H9 (cell line): ENCODE results near the gene EXOC1L. TPM values are rescaled to one million over a fixed set of nuclear protein-coding genes. Genes with fewer than 3 reads are reported as not detected.

Experiments used
- DNase-seq: peaks from one replicate; pipeline ENCODE4 v3.0.0-alpha.2; 2017
- H2AFZ ChIP-seq: one replicate; pipeline ENCODE4 v1.6.1; 2013; ENCODE audit warnings: mild to moderate bottlenecking, low read length, control low read depth, moderate library complexity
- H2AK5ac ChIP-seq: 2 replicates; pipeline ENCODE4 v1.6.1; 2013; ENCODE audit warnings: low read length, control low read depth, mixed read lengths; ENCODE audit not compliant: insufficient read length
- H2BK120ac ChIP-seq: one replicate; pipeline ENCODE4 v1.6.1; 2013; ENCODE audit warnings: low read depth, mild to moderate bottlenecking, low read length, control low read depth, inconsistent platforms; ENCODE audit not compliant: poor library complexity, severe bottlenecking
- H2BK12ac ChIP-seq: 2 replicates; pipeline ENCODE4 v1.6.1; 2013; ENCODE audit warnings: low read length, control low read depth, mixed read lengths, low read depth; ENCODE audit not compliant: insufficient read length
- H2BK15ac ChIP-seq: 2 replicates; pipeline ENCODE4 v1.6.1; 2013; ENCODE audit warnings: low read depth, low read length, control low read depth
- H2BK20ac ChIP-seq: one replicate; pipeline ENCODE4 v1.6.1; 2013; ENCODE audit warnings: low read depth, mild to moderate bottlenecking, low read length, control low read depth, inconsistent platforms; ENCODE audit not compliant: poor library complexity, severe bottlenecking
- H2BK5ac ChIP-seq: 2 replicates; pipeline ENCODE4 v1.6.1; 2013; ENCODE audit warnings: low read length, control low read depth, mixed read lengths; ENCODE audit not compliant: insufficient read length
- H3K14ac ChIP-seq: 2 replicates; pipeline ENCODE4 v1.6.1; 2013; ENCODE audit warnings: low read length, control low read depth; ENCODE audit not compliant: insufficient read depth
- H3K18ac ChIP-seq: 2 replicates; pipeline ENCODE4 v1.6.1; 2013; ENCODE audit warnings: low read depth, mild to moderate bottlenecking, mixed read lengths, low read length, control low read depth; ENCODE audit not compliant: insufficient read length
- H3K23ac ChIP-seq: 2 replicates; pipeline ENCODE4 v1.6.1; 2013; ENCODE audit warnings: low read length, control low read depth, mixed read lengths, low read depth; ENCODE audit not compliant: insufficient read length
- H3K23me2 ChIP-seq: 2 replicates; pipeline ENCODE4 v1.6.1; 2013; ENCODE audit warnings: low read depth, mild to moderate bottlenecking, mixed read lengths, low read length, control low read depth; ENCODE audit not compliant: insufficient read length, poor library complexity, severe bottlenecking
- H3K27ac ChIP-seq: 2 replicates; pipeline ENCODE4 v1.5.1; 2013; ENCODE audit warnings: low read length, control low read depth, mixed read lengths, low read depth; ENCODE audit not compliant: insufficient read length
- H3K27me3 ChIP-seq: 2 replicates; pipeline ENCODE4 v1.6.1; 2013; ENCODE audit warnings: low read length, control low read depth, inconsistent platforms; ENCODE audit not compliant: insufficient read depth
- H3K4ac ChIP-seq: 2 replicates; pipeline ENCODE4 v1.6.1; 2013; ENCODE audit warnings: low read depth, mild to moderate bottlenecking, control low read depth, inconsistent platforms, low read length, moderate library complexity
- H3K4me1 ChIP-seq: 2 replicates; pipeline ENCODE4 v1.6.1; 2013; ENCODE audit warnings: low read length, control low read depth, inconsistent platforms; ENCODE audit not compliant: insufficient read depth
- H3K4me2 ChIP-seq: 2 replicates; pipeline ENCODE4 v1.6.1; 2013; ENCODE audit warnings: low read length, control low read depth, mixed read lengths; ENCODE audit not compliant: insufficient read length, insufficient read depth
- H3K56ac ChIP-seq: 2 replicates; pipeline ENCODE4 v1.6.1; 2013; ENCODE audit warnings: low read depth, mild to moderate bottlenecking, mixed read lengths, low read length, control low read depth; ENCODE audit not compliant: insufficient read length
- H3K79me1 ChIP-seq: 2 replicates; pipeline ENCODE4 v1.6.1; 2013; ENCODE audit warnings: low read depth, mild to moderate bottlenecking, moderate library complexity, low read length, control low read depth, inconsistent platforms; ENCODE audit not compliant: insufficient read depth, poor library complexity, severe bottlenecking
- H3K79me2 ChIP-seq: 2 replicates; pipeline ENCODE4 v1.6.1; 2013; ENCODE audit warnings: low read length, control low read depth, inconsistent platforms; ENCODE audit not compliant: insufficient read depth
- H3K9ac ChIP-seq: 2 replicates; pipeline ENCODE4 v1.6.1; 2013; ENCODE audit warnings: low read length, control low read depth, mixed read lengths; ENCODE audit not compliant: insufficient read length; ENCODE audit errors: extremely low read depth
- H3K9me3 ChIP-seq: one replicate; pipeline ENCODE4 v1.6.1; 2013; ENCODE audit warnings: low read depth, low read length, inconsistent platforms; ENCODE audit not compliant: control insufficient read depth
- H3T11ph ChIP-seq: one replicate; pipeline ENCODE4 v1.6.1; 2013; ENCODE audit warnings: mild to moderate bottlenecking, low read length, control low read depth, inconsistent platforms
- H4K20me1 ChIP-seq: one replicate; pipeline ENCODE4 v1.6.1; 2013; ENCODE audit not compliant: control insufficient read depth, insufficient read length, insufficient read depth
- H4K5ac ChIP-seq: 2 replicates; pipeline ENCODE4 v1.6.1; 2013; ENCODE audit warnings: low read depth, mild to moderate bottlenecking, mixed read lengths, low read length, control low read depth; ENCODE audit not compliant: insufficient read length
- H4K8ac ChIP-seq: replicated peaks from 2 replicates; pipeline ENCODE4 v1.6.1; 2013; ENCODE audit warnings: low read length, control low read depth, mixed read lengths, low read depth; ENCODE audit not compliant: insufficient read length
- H4K91ac ChIP-seq: 2 replicates; pipeline ENCODE4 v1.6.1; 2013; ENCODE audit warnings: low read depth, mild to moderate bottlenecking, moderate library complexity, mixed read lengths, low read length, control low read depth; ENCODE audit not compliant: insufficient read length
- H3K27ac Mint-ChIP-seq, 3 experiments: 2 replicates in 2 of 3; 3 replicates in 1 of 3; pipeline ENCODE4 v1.8.0; 2020 to 2021; ENCODE audit warnings: mixed read lengths in 3 of 3, mild to moderate bottlenecking in 1 of 3, moderate library complexity in 1 of 3
- H3K27me3 Mint-ChIP-seq: 2 replicates; pipeline ENCODE4 v1.8.0; 2021; ENCODE audit warnings: low read depth, mild to moderate bottlenecking, moderate library complexity, mixed read lengths
- H3K36me3 Mint-ChIP-seq, 3 experiments: 2 replicates in 2 of 3; 3 replicates in 1 of 3; pipeline ENCODE4 v1.8.0; 2020 to 2021; ENCODE audit warnings: low read depth in 3 of 3, mixed read lengths in 3 of 3; ENCODE audit not compliant: insufficient read depth in 1 of 3
- H3K4me1 Mint-ChIP-seq, 2 experiments: 2 replicates each; pipeline ENCODE4 v1.8.0; 2020; ENCODE audit warnings: mixed read lengths in 2 of 2
- H3K4me3 Mint-ChIP-seq, 2 experiments: 2 replicates in 1 of 2; 3 replicates in 1 of 2; pipeline ENCODE4 v1.8.0; 2020 to 2021; ENCODE audit warnings: mild to moderate bottlenecking in 2 of 2, mixed read lengths in 2 of 2, moderate library complexity in 1 of 2
- H3K9me3 Mint-ChIP-seq, 2 experiments: 2 replicates in 1 of 2; 3 replicates in 1 of 2; pipeline ENCODE4 v1.8.0; 2020; ENCODE audit warnings: mild to moderate bottlenecking in 2 of 2, mixed read lengths in 2 of 2, moderate library complexity in 1 of 2
- CTCF ChIP-seq: fragments of 200-600 bp; sonication (generic); conservative IDR thresholded peaks from 3 replicates; pipeline ENCODE4 v1.8.0; 2021; ENCODE audit warnings: antibody characterized with exemption, mild to moderate bottlenecking
- WGBS: extraction: QIAGEN DNeasy Blood & Tissue Kit; methylation state at CpG from one replicate; pipeline ENCODE4 v1.1.7; 2013; ENCODE audit warnings: missing lambda C conversion rate, low lambda C conversion rate, mixed read lengths; ENCODE audit not compliant: insufficient read length; ENCODE audit errors: extremely low coverage; 5-methylcytosine and 5-hydroxymethylcytosine counted together
- total RNA-seq: library from RNA; stranded (reverse); gene quantifications from 2 replicates; pipeline ENCODE4 v1.2.1, GENCODE V29; 2021

EXOC1L gene
- total RNA-seq, 1 experiment from 2014 or later = not detected

- Histone ChIP-seq H2BK5ac (no peak overlapping the region), H3K9ac (no peak overlapping the region), H3K4me1 (no peaks in the 10 kb centered on the region), H3K27me3 (no peaks in the 10 kb centered on the region), H2BK15ac (no peak overlapping the region), H3T11ph (no peak overlapping the region), H4K91ac (no peak overlapping the region), H3K23ac (no peak overlapping the region), H3K18ac (no peak overlapping the region), H4K5ac (no peak overlapping the region), H4K8ac (no peak overlapping the region), H2AFZ (no peak overlapping the region), H4K20me1 (no peaks in the 10 kb centered on the region), H3K4me2 (no peak overlapping the region), H2AK5ac (no peak overlapping the region), H2BK12ac (no peak overlapping the region), H3K14ac (no peak overlapping the region), H3K9me3 (no peaks in the 10 kb centered on the region), H3K56ac (no peak overlapping the region), H3K23me2 (no peaks in the 10 kb centered on the region), H2BK20ac (no peak overlapping the region), H3K4ac (no peak overlapping the region), H3K79me2 (0 out of 2 replicates have a peak, but pooled peaks cover 2% of the 10 kb centered on the region), H3K79me1 (no peaks in the 10 kb centered on the region), H3K27ac (no peak overlapping the region), H2BK120ac (no peak overlapping the region)
- TF ChIP-seq CTCF = no peak
- Mint-ChIP-seq H3K9me3 (no peaks in the 10 kb centered on the region), H3K4me1 (peaks cover 4 to 9% of the 10 kb centered on the region in 2 experiments; a peak in 3 of 4 replicates), H3K36me3 (peaks cover 0 to 8% (median 0%) of the 10 kb centered on the region in 3 experiments; a peak in 3 of 7 replicates), H3K27ac (no peak overlapping the region), H3K27me3 (no peaks in the 10 kb centered on the region), H3K4me3 (no peak overlapping the region)
- no CpG with 5 or more reads among the region's 2 CpGs for WGBS
- DNase-seq = no peak
Measured at GRCh38 chr4:55859711-55860110, 40.1 kb downstream of the EXOC1L start.
